SK-N-SH treated with all-trans-retinoic acid at 6 μM for 48 hours (cell line): ENCODE data around the gene GSS.

Experiments used
- ARNTL ChIP-seq: fragments of 450-650 bp; formaldehyde crosslinking; IDR thresholded peaks from 2 replicates; pipeline ENCODE4 v1.5.0; 2020; ENCODE audit warnings: low read depth, mild to moderate bottlenecking, moderate library complexity, borderline replicate concordance
- OSR1 ChIP-seq: fragments of 250-450 bp; sonication (Bioruptor Pico); IDR thresholded peaks from 2 replicates; pipeline ENCODE4 v1.8.0; 2022; ENCODE audit warnings: moderate library complexity, mild to moderate bottlenecking, inconsistent platforms
- RARB ChIP-seq: fragments of 250-450 bp; sonication (Bioruptor Pico); IDR thresholded peaks from 2 replicates; pipeline ENCODE4 v1.8.0; 2021; ENCODE audit warnings: mild to moderate bottlenecking, moderate library complexity
- TOX ChIP-seq: fragments of 250-450 bp; sonication (Bioruptor Pico); IDR thresholded peaks from 2 replicates; pipeline ENCODE4 v1.8.0; 2021; ENCODE audit warnings: mild to moderate bottlenecking, moderate library complexity, borderline replicate concordance
- ZC3H10 ChIP-seq: fragments of 250-450 bp; sonication (Bioruptor Pico); IDR thresholded peaks from 2 replicates; pipeline ENCODE4 v1.5.1; 2021; ENCODE audit warnings: mild to moderate bottlenecking, moderate library complexity
- ZFP3 ChIP-seq: fragments of 250-450 bp; sonication (Bioruptor Pico); IDR thresholded peaks from 2 replicates; pipeline ENCODE4 v1.5.0; 2020; ENCODE audit warnings: mild to moderate bottlenecking, moderate library complexity

DNA sequence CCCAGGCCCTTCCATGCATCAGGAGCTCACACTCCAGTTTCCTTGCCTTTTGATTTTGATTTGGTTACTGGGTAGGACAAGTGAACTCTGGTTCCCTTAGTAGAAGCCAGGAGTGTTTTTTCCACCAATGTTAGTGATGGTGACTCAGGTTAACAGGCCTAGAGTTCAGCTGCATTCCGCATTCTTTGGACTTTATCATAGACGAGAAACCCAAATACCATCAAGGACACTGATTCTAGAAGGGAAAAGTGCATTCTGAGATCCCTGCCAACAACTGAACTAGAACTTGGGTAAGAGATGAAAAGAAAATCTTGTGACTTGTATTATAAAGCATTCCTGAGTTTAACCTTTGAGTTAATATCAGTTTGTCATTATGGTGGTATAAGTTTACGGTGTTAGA, 8.9 kb downstream of the GSS start:
- no peak for TF ChIP-seq ZC3H10
- no peak for TF ChIP-seq RARB (CRISPR knock-in tag)
- no peak for TF ChIP-seq ZFP3 (CRISPR knock-in tag)
- TF ChIP-seq ARNTL, result no peak
- no peak for TF ChIP-seq OSR1
- no peak for TF ChIP-seq TOX (CRISPR knock-in tag)
